T-cell (primary cell): ENCODE results near the gene ZKSCAN4. TPM values are rescaled to one million over a fixed set of nuclear protein-coding genes. Genes with fewer than 3 reads are reported as not detected.

Source experiments
- ATAC-seq, 4 experiments: fragments of 200-7000 bp in 3 of 4; fragments of 150-1000 bp in 1 of 4; cut with Tn5 transposase; replicated peaks in 1 of 4; 1 replicate in 3 of 4; 2 replicates in 1 of 4; pipeline ENCODE4 v1.10.0; 2021; ENCODE audit warnings: moderate library complexity in 3 of 4, mild to moderate bottlenecking in 2 of 4, moderate number of reproducible peaks in 1 of 4
- CTCF ChIA-PET, 2 donors: fragments of 300-600 bp; sonication (Branson Sonifier 250); formaldehyde crosslinking; loops; one replicate each; lab custom pipeline; 2022; ENCODE audit warnings: antibody characterized with exemption in 2 of 2; lab: Charles Lee
- POLR2A ChIA-PET, 2 donors: fragments of 300-600 bp; sonication (Branson Sonifier 250); formaldehyde crosslinking; loops; one replicate each; lab custom pipeline; 2022; ENCODE audit warnings: antibody characterized with exemption in 2 of 2; lab: Charles Lee
- DNase-seq, 35 experiments: peaks; one replicate each; pipeline versions ENCODE4 v3.0.0 to v3.0.0-alpha.2; 2013 to 2023
- H3K27ac ChIP-seq: one replicate; pipeline ENCODE4 v1.5.1; 2013; ENCODE audit warnings: low read length
- H3K27me3 ChIP-seq, 2 experiments: replicated peaks in 1 of 2; 1 replicate in 1 of 2; 2 replicates in 1 of 2; pipeline versions ENCODE4 v1.6.1 to v1.7.0; 2013; ENCODE audit warnings: low read length in 1 of 2, mixed read lengths in 1 of 2; ENCODE audit not compliant: control insufficient read depth in 2 of 2, insufficient read depth in 2 of 2; ENCODE audit errors: extremely low read depth in 1 of 2
- H3K36me3 ChIP-seq, 2 donors: 1 replicate in 1 of 2; 2 replicates in 1 of 2; pipeline versions ENCODE4 v1.6.1 to v1.7.0; 2013; ENCODE audit warnings: low read length in 1 of 2; ENCODE audit not compliant: control insufficient read depth in 2 of 2, insufficient read depth in 1 of 2; ENCODE audit errors: extremely low read depth in 1 of 2
- H3K4me1 ChIP-seq, 2 experiments: 1 replicate in 1 of 2; 2 replicates in 1 of 2; pipeline versions ENCODE4 v1.6.1 to v1.7.0; 2013; ENCODE audit warnings: low read length in 2 of 2, mixed read lengths in 1 of 2; ENCODE audit not compliant: insufficient read depth in 2 of 2, control insufficient read depth in 1 of 2; ENCODE audit errors: extremely low read depth in 1 of 2
- H3K4me3 ChIP-seq, 2 donors: 1 replicate in 1 of 2; 2 replicates in 1 of 2; pipeline versions ENCODE4 v1.5.1 to v1.7.0; 2013; ENCODE audit warnings: mild to moderate bottlenecking in 2 of 2, low read length in 1 of 2, moderate library complexity in 1 of 2; ENCODE audit not compliant: control insufficient read depth in 1 of 2; ENCODE audit errors: extremely low read depth in 1 of 2
- H3K9me3 ChIP-seq: 2 replicates; pipeline ENCODE4 v1.7.0; 2013
- H3K27ac Mint-ChIP-seq, 2 donors: one replicate each; pipeline ENCODE4 v1.8.0; 2020 to 2021; ENCODE audit warnings: mild to moderate bottlenecking in 2 of 2, mixed read lengths in 2 of 2
- H3K27me3 Mint-ChIP-seq, 2 donors: one replicate each; pipeline ENCODE4 v1.8.0; 2021 to 2022; ENCODE audit warnings: mixed read lengths in 2 of 2
- H3K36me3 Mint-ChIP-seq: one replicate; pipeline ENCODE4 v1.8.0; 2021; ENCODE audit warnings: mixed read lengths
- H3K4me1 Mint-ChIP-seq, 3 donors: one replicate each; pipeline ENCODE4 v1.8.0; 2020 to 2022; ENCODE audit warnings: mixed read lengths in 3 of 3, mild to moderate bottlenecking in 1 of 3
- H3K4me3 Mint-ChIP-seq, 3 donors: one replicate each; pipeline ENCODE4 v1.8.0; 2020 to 2022; ENCODE audit warnings: mild to moderate bottlenecking in 3 of 3, mixed read lengths in 3 of 3, moderate library complexity in 3 of 3
- H3K9me3 Mint-ChIP-seq, 3 donors: one replicate each; pipeline ENCODE4 v1.8.0; 2020 to 2022; ENCODE audit warnings: mixed read lengths in 3 of 3
- WGBS: methylation state at CpG from one replicate; pipeline ENCODE4 v1.1.5; 2013; ENCODE audit warnings: missing lambda C conversion rate; ENCODE audit not compliant: insufficient coverage; 5-methylcytosine and 5-hydroxymethylcytosine counted together
- total RNA-seq, 35 experiments: library from RNA in 6 of 35; stranded (reverse) in 6 of 35; fragments of 120-200 nt in 1 of 35; gene quantifications; one replicate each; pipeline versions ENCODE4 v1.2.1 to v1.2.4 and lab custom pipeline; 2013 to 2026

ZKSCAN4 gene
- total RNA-seq, 5 donors from 2014 or later (not counting 1 experiment from before 2014, with no cell fraction given): 2.9 to 12.4 (median 10.1) TPM

DNA sequence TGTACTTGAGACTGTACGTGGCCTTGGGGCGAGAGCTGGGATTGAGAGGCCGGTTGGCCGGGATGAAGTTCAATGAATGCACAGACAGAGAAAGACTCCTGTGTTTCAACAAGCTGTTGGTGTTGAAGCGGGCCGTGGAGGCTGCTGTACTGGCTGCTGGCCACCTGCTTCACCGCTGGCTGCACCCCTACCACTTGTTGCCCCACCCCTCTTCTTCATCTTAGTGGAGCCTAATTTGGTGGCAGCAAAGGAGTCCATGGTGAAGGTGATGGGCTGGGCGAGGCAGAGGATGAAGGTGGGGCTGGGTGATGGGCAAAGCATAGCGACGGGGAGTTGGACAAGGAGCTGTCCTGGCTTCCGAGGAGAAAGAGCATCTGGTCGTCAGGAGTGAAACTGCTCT lies 34.2 kb downstream of the ZKSCAN4 start:
- Mint-ChIP-seq H3K36me3 (no peaks in the 10 kb centered on the region), H3K27ac (no peak overlapping the region), H3K4me3 (peak overlapping the region in 2 of 3 donors; percentile 31 to 60), H3K9me3 (no peaks in the 10 kb centered on the region), H3K4me1 (peaks cover 9 to 15% (median 11%) of the 10 kb centered on the region in 3 donors), H3K27me3 (peaks cover 65 to 90% of the 10 kb centered on the region in 2 donors)
- Histone ChIP-seq H3K36me3 (no peaks in the 10 kb centered on the region), H3K4me3 (no peak overlapping the region), H3K27ac (no peak overlapping the region), H3K4me1 (peaks cover under 1 to 12% of the 10 kb centered on the region in 2 experiments), H3K9me3 (peaks cover 5% of the 10 kb centered on the region), H3K27me3 (peaks cover 20 to 52% of the 10 kb centered on the region in 2 experiments)
- ChIA-PET POLR2A (interaction anchor here in 1 of 2 donors (0.5 kb wide), 1 partner anchor 995 kb away, joined by 5 read pairs; no protein-coding TSS in a partner anchor), CTCF (interaction anchor here in 1 of 2 donors (0.8 kb wide), 1 partner anchor 49 kb away, joined by 3 read pairs; no protein-coding TSS in a partner anchor)
- no peak for DNase-seq
- WGBS: 93% methylated on average over 9 of the region's 12 CpGs
- ATAC-seq: no peak

DNA sequence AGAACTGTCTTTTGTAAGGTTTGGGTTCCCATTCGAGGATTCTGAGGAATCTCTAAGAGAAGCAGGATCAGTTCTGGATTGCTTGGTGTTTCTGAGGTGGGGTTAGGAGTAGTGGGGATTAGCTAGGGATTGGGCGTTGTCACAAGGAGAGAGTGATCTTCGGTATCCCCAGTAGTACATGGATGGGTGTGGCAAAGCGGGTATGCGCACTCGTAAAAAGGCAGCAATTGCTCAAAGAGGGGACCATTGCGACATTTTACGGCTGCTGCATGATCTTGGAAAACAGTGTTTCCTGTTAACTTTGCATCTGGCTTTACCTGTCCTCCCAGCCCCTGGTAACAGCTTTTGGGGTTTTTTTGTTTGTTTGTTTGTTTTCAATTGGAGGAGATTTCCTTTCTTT lies 36.6 kb downstream of the ZKSCAN4 start:
- no peak overlapping the region for H3K27ac Mint-ChIP-seq
- ChIA-PET CTCF (no interaction called here), POLR2A (no interaction called here)
- ATAC-seq: no peak
- DNase-seq: no peak
- Histone ChIP-seq H3K27ac (no peak overlapping the region), H3K36me3 (no peaks in the 10 kb centered on the region), H3K4me1 (peaks cover 2 to 25% of the 10 kb centered on the region in 2 experiments), H3K9me3 (peaks cover 4% of the 10 kb centered on the region), H3K27me3 (peaks cover 24 to 71% of the 10 kb centered on the region in 2 experiments), H3K4me3 (no peak overlapping the region)
- WGBS: 32% methylated on average over 8 of the region's 8 CpGs
- peaks cover 68 to 93% of the 10 kb centered on the region in 2 donors for H3K27me3 Mint-ChIP-seq
- H3K4me3 Mint-ChIP-seq: no peak overlapping the region
- H3K4me1 Mint-ChIP-seq: peaks cover 21 to 26% (median 25%) of the 10 kb centered on the region in 3 donors
- H3K36me3 Mint-ChIP-seq: no peaks in the 10 kb centered on the region
- no peaks in the 10 kb centered on the region for H3K9me3 Mint-ChIP-seq

DNA sequence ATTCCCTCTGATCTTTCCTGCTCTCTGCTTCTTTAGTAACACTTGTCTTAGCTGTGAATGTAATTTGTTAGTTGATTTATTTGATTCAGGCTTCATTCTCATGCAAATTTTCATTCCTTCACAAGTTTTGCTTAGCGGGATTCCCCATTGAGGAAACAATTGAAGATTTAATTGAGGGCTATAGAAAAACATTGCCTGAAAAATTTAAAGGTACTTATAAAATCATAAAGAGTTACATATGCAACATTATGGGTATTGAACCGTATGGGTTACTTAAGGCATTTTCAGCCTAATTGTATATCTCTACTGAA lies 38.9 kb downstream of the ZKSCAN4 start:
- ChIA-PET CTCF (no interaction called here), POLR2A (no interaction called here)
- Mint-ChIP-seq H3K36me3 (no peaks in the 10 kb centered on the region), H3K27ac (no peak overlapping the region), H3K4me1 (peaks cover 19 to 20% (median 20%) of the 10 kb centered on the region in 3 donors), H3K4me3 (no peak overlapping the region), H3K9me3 (no peaks in the 10 kb centered on the region), H3K27me3 (peaks cover 78 to 92% of the 10 kb centered on the region in 2 donors)
- no CpG with 5 or more reads among the region's 2 CpGs for WGBS
- ATAC-seq (no peak), DNase-seq (no peak)
- Histone ChIP-seq H3K4me1 (peaks cover 2 to 17% of the 10 kb centered on the region in 2 experiments), H3K4me3 (no peak overlapping the region), H3K9me3 (peaks cover 6% of the 10 kb centered on the region), H3K27ac (no peak overlapping the region), H3K36me3 (no peaks in the 10 kb centered on the region), H3K27me3 (peaks cover 37 to 61% of the 10 kb centered on the region in 2 experiments)

DNA sequence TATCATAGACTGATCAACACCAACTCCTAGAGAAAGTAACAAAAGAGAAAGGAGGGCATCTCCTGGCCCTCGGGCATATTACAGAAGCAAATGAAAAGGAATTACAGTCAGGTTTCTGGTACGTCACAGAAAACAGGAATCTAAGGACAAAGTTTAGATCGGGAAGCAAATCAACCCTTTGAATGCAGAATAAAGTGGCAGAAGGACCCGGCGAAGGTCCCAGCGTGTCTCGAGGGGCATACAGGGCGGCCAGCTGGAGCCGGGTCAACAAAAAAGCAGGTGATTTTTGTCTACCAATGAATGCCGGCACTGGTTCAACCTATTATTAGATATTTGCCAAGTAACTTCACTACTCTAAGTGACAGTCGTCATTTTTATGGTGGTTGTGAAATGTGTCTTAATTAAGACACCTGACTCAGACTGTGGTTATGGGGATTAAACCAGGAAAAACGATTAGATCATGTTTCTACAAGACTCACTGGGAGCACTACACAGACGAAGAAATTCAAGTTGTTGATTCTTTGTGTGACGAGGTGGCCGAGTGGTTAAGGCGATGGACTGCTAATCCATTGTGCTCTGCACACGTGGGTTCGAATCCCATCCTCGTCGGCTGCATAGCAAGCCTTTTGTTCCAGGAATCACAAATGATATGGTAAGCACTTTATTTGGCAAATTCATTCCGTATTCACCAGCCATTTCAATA lies 39.4 kb downstream of the ZKSCAN4 start:
- ATAC-seq: peak in 1 of 4 experiments; percentile 40
- Histone ChIP-seq H3K4me3 (peak overlapping the region in 1 of 2 donors; percentile 27), H3K27ac (no peak overlapping the region), H3K4me1 (peaks cover 2 to 20% of the 10 kb centered on the region in 2 experiments), H3K36me3 (no peaks in the 10 kb centered on the region), H3K9me3 (peaks cover 6% of the 10 kb centered on the region), H3K27me3 (peaks cover 40 to 61% of the 10 kb centered on the region in 2 experiments)
- peak in 1 of 35 experiments; percentile 17 for DNase-seq
- no peaks in the 10 kb centered on the region for H3K36me3 Mint-ChIP-seq
- H3K27ac Mint-ChIP-seq: no peak overlapping the region
- H3K4me1 Mint-ChIP-seq: peaks cover 20 to 25% (median 22%) of the 10 kb centered on the region in 3 donors
- ChIA-PET POLR2A (no interaction called here), CTCF (no interaction called here)
- no peaks in the 10 kb centered on the region for H3K9me3 Mint-ChIP-seq
- H3K4me3 Mint-ChIP-seq: peak overlapping the region in 2 of 3 donors; percentile 3 to 6
- 1% methylated on average over 15 of the region's 21 CpGs for WGBS
- H3K27me3 Mint-ChIP-seq: peaks cover 78 to 92% of the 10 kb centered on the region in 2 donors

DNA sequence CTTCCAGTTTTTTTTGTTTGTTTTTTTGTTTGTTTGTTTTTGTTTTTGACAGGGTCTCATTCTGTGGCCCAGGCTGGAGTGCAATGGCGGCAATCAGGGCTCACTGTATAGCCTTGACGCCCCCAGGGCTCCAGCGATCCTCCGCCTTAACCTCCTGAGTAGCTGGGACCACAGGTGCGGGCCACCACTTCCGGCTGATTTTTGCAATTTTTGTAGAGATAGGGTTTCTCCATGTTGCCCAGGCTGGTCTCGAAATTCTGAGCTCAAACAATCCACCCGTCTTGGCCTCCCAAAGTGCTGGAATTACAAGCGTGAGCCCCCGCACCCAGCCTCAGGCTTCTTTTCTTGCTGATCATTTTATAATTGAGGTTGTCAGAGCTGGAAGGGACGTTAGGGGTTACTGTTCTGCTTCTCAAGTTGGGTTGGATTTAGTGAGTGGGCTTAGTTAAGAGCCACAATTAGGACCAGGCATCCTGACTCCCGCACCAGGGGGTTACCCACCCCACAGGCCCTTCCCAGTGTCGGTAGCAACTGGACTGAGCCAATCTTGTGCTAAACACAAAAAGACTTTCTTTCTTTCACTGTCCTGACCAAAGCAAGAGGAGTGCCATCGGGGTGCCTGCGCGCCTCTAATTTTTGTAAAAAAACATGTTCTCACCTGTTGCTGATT lies 40.1 kb downstream of the ZKSCAN4 start:
- H3K9me3 ChIP-seq: peaks cover 6% of the 10 kb centered on the region
- peak overlapping the region; percentile 19 to 32 for H3K27ac Mint-ChIP-seq
- ATAC-seq: peak in 2 of 4 experiments; percentile 39 to 42

DNA sequence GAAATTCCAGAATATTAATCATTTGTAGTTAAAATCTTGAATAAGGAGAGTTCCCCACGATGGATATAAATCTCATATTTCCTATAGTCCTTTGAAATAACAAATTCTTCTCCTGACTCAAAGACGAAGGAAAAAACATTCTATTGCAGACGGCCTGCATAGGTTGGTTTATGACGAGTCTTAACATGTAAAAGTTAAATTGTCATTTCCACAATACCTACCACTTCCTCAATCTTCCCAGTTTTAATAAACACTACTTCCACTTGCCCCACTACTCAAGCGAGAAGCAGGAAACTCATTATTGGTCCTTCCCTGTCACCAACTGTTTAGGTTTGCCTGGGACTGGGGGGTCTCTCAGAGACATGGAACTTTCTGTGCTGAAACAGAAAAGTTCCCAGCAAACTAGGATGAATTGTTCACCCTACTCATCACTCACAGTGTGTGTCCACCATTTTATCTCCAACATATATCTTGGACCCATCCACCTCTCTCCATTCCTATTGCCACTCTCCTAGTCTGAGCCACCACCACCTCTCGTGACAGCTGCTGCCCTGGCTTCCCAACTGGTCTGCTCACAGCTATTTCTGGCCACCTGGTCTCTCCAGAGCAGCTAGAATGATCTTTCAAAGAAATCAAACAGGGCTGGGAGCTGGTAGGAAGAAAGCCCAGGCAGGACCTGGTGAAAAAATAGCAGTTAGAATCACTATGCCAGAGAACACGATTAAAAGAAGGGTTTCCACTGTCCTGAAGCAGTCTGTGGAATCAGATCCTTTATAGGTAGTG lies 42.1 kb downstream of the ZKSCAN4 start:
- ATAC-seq: no peak
- CTCF ChIA-PET: no interaction called here
- Mint-ChIP-seq H3K27ac (peak overlapping the region in 1 of 2 donors; percentile 36), H3K27me3 (peaks cover 83 to 89% of the 10 kb centered on the region in 2 donors), H3K36me3 (no peaks in the 10 kb centered on the region), H3K4me3 (no peak overlapping the region), H3K4me1 (peaks cover 25 to 31% (median 27%) of the 10 kb centered on the region in 3 donors), H3K9me3 (peaks cover 4 to 19% (median 4%) of the 10 kb centered on the region in 3 donors)
- Histone ChIP-seq H3K36me3 (no peaks in the 10 kb centered on the region), H3K4me1 (peaks cover 2 to 26% of the 10 kb centered on the region in 2 experiments), H3K4me3 (no peak overlapping the region), H3K27ac (no peak overlapping the region), H3K27me3 (peaks cover 48% of the 10 kb centered on the region in 2 experiments), H3K9me3 (peaks cover 6% of the 10 kb centered on the region)
- DNase-seq: no peak
- WGBS: 80% methylated on average over 1 of the region's 7 CpGs
- POLR2A ChIA-PET: no interaction called here

More for the DNA sequence above, 40.1 kb downstream of the ZKSCAN4 start:
- no peaks in the 10 kb centered on the region for H3K36me3 Mint-ChIP-seq
- Histone ChIP-seq H3K27me3 (peaks cover 46 to 63% of the 10 kb centered on the region in 2 experiments), H3K27ac (no peak overlapping the region), H3K4me3 (no peak overlapping the region), H3K36me3 (no peaks in the 10 kb centered on the region), H3K4me1 (peaks cover 2 to 26% of the 10 kb centered on the region in 2 experiments)
- H3K4me1 Mint-ChIP-seq: peaks cover 25 to 31% (median 27%) of the 10 kb centered on the region in 3 donors
- peaks cover 0 to 5% (median 0%) of the 10 kb centered on the region in 3 donors for H3K9me3 Mint-ChIP-seq
- ChIA-PET POLR2A (no interaction called here), CTCF (no interaction called here)
- H3K27me3 Mint-ChIP-seq: peaks cover 82 to 92% of the 10 kb centered on the region in 2 donors
- peak in 1 of 35 experiments; percentile 24 for DNase-seq
- WGBS: 9% methylated on average over 7 of the region's 16 CpGs
- peak overlapping the region in 2 of 3 donors; percentile 3 to 6 for H3K4me3 Mint-ChIP-seq
